D341Med (cell line): ENCODE data around the gene ABHD17B.
A peak's percentile ranks its signal among the peaks of the same experiment; 100 is the strongest.
"Not testable (repeated sequence)": the region's sequence is repeated elsewhere in the genome, so short reads cannot be mapped to it uniquely, and the experiment has no call there.

Experiments used
- DNase-seq: peaks from one replicate; pipeline ENCODE4 v3.0.0; 2012; ENCODE audit warnings: low spot score

The ABHD17B gene

GRCh38 chr9:71915495-71915894 is 4.5 kb upstream of the ABHD17B start:
- no peak for DNase-seq

- peak; percentile 18 for DNase-seq
These were observed 929 bp upstream of the ABHD17B start for GRCh38 chr9:71911908-71912335.

- peak; percentile 57 for DNase-seq
These were observed 338 bp downstream of the ABHD17B start for GRCh38 chr9:71910650-71911060.

- peak; percentile 72 for DNase-seq
These were observed 925 bp downstream of the ABHD17B start for GRCh38 chr9:71909887-71910649.

- DNase-seq: no peak
These were observed 2.2 kb downstream of the ABHD17B start for GRCh38 chr9:71908825-71909224.

GRCh38 chr9:71904076-71904475 is 6.9 kb downstream of the ABHD17B start:
- DNase-seq: no peak

GRCh38 chr9:71901695-71902597 is 9.0 kb downstream of the ABHD17B start:
- no peak for DNase-seq

- not testable (repeated sequence) for DNase-seq
These were observed 12.2 kb downstream of the ABHD17B start for GRCh38 chr9:71898756-71899155.

- DNase-seq: no peak
These were observed 13.4 kb downstream of the ABHD17B start for GRCh38 chr9:71897577-71897976.

GRCh38 chr9:71896761-71897160 is 14.2 kb downstream of the ABHD17B start:
- no peak for DNase-seq

GRCh38 chr9:71895955-71896354 is 15.0 kb downstream of the ABHD17B start:
- DNase-seq: no peak

- no peak for DNase-seq
These were observed 15.9 kb downstream of the ABHD17B start for GRCh38 chr9:71895117-71895516.

- DNase-seq: no peak
These were observed 19.3 kb downstream of the ABHD17B start for GRCh38 chr9:71891557-71892189.

- no peak for DNase-seq
These were observed 20.8 kb downstream of the ABHD17B start for GRCh38 chr9:71890042-71890679.

GRCh38 chr9:71887362-71887761 is 23.6 kb downstream of the ABHD17B start:
- no peak for DNase-seq

- no peak for DNase-seq
These were observed 24.5 kb downstream of the ABHD17B start for GRCh38 chr9:71886541-71886940.

GRCh38 chr9:71886015-71886414 is 25.0 kb downstream of the ABHD17B start:
- no peak for DNase-seq

GRCh38 chr9:71885467-71885866 is 25.5 kb downstream of the ABHD17B start:
- DNase-seq: no peak

GRCh38 chr9:71884005-71884404 is 27.0 kb downstream of the ABHD17B start:
- no peak for DNase-seq

GRCh38 chr9:71879644-71880174 is 31.3 kb downstream of the ABHD17B start:
- no peak for DNase-seq

GRCh38 chr9:71878327-71879274 is 32.4 kb downstream of the ABHD17B start:
- no peak for DNase-seq
